ENCODE measurements around the gene TROAP. TPM values are rescaled to one million over a fixed set of nuclear protein-coding genes. Genes with fewer than 3 reads are reported as not detected.
"Not testable (repeated sequence)": the region's sequence is repeated elsewhere in the genome, so short reads cannot be mapped to it uniquely, and the experiment has no call there.

Gene TROAP
- total and polyA plus RNA-seq, 9 of the 15 experiments (the other 6 are each of a cell fraction or from before 2014, with no cell fraction given) = 46.4 to 171 (median 59.8) TPM

GRCh38 chr12:49280545-49280944, 42.5 kb upstream of the TROAP start:
- intact Hi-C loops (cut with micrococcal nuclease); H3K4me3 ChIP-seq; H3K9ac ChIP-seq (ENCODE audit: insufficient read depth in 1 of 2, low read depth in 2 of 2, low read length in 2 of 2); H3K9me3 ChIP-seq (replicated peaks; ENCODE audit: control insufficient read depth, insufficient read depth, low read depth, low read length); ATAC-seq; FAIRE-seq; H3K36me3 ChIP-seq (ENCODE audit: control insufficient read depth, insufficient read depth, low read length); H3K79me2 ChIP-seq (ENCODE audit: control insufficient read depth, insufficient read depth, low read length); DNase-seq (ENCODE audit: extremely low read depth in 1 of 4, low spot score in 3 of 4); H3K27ac ChIP-seq (ENCODE audit: extremely low read depth, low read depth, low read length); H3K27me3 ChIP-seq (ENCODE audit: control insufficient read depth in 2 of 2, insufficient read depth in 2 of 2, low read length in 2 of 2); in situ Hi-C loops (cut with MboI); BruUV-seq (replicated peaks); H3K9me1 ChIP-seq (ENCODE audit: control insufficient read depth, insufficient read depth, low read length); H2AFZ ChIP-seq (ENCODE audit: low read depth, low read length); H3K4me2 ChIP-seq (ENCODE audit: insufficient read depth, low read length); H4K20me1 ChIP-seq (replicated peaks; ENCODE audit: control insufficient read depth, insufficient read depth, low read length): not testable (repeated sequence)
- POLR2A ChIA-PET = interaction anchor here (0.6 to 7.5 kb wide), 5 partner anchors 9 to 1817 kb away, joined by 3 to 141 read pairs (median 6); partner anchors contain the start of gene TUBA1C
- CTCF ChIA-PET (ENCODE audit: low intra/inter-chr PET ratio) = interaction anchor here (0.6 kb wide), 1 partner anchor 8 kb away, joined by 4 read pairs; no protein-coding TSS in a partner anchor
- WGBS (ENCODE audit: insufficient coverage, low coverage, missing lambda C conversion rate) = 73% methylated on average over 5 of the region's 6 CpGs
- peaks cover 13 to 16% of the 10 kb centered on the region in 2 experiments for H3K4me1 ChIP-seq (replicated peaks in 1 of 2; ENCODE audit: control insufficient read depth in 2 of 2, insufficient read depth in 2 of 2, low read length in 2 of 2)

- Histone ChIP-seq H3K27me3 (ENCODE audit: control insufficient read depth in 2 of 2, insufficient read depth in 2 of 2, low read length in 2 of 2) (no peaks in the 10 kb centered on the region), H2AFZ (ENCODE audit: low read depth, low read length) (peak overlapping the region; percentile 63), H3K9me1 (ENCODE audit: control insufficient read depth, insufficient read depth, low read length) (no peaks in the 10 kb centered on the region), H3K4me1 (replicated peaks in 1 of 2; ENCODE audit: control insufficient read depth in 2 of 2, insufficient read depth in 2 of 2, low read length in 2 of 2) (peaks cover 12 to 16% of the 10 kb centered on the region in 2 experiments), H3K4me3 (no peak overlapping the region), H3K36me3 (ENCODE audit: control insufficient read depth, insufficient read depth, low read length) (no peaks in the 10 kb centered on the region), H3K27ac (ENCODE audit: extremely low read depth, low read depth, low read length) (no peak overlapping the region), H3K4me2 (ENCODE audit: insufficient read depth, low read length) (no peak overlapping the region), H3K9me3 (replicated peaks; ENCODE audit: control insufficient read depth, insufficient read depth, low read depth, low read length) (no peaks in the 10 kb centered on the region), H3K79me2 (ENCODE audit: control insufficient read depth, insufficient read depth, low read length) (no peaks in the 10 kb centered on the region; the same call in 2 of the 3 replicates), H3K9ac (ENCODE audit: insufficient read depth in 1 of 2, low read depth in 2 of 2, low read length in 2 of 2) (peak overlapping the region in 1 of 2 experiments; percentile 2; a peak in 1 of 4 replicates), H4K20me1 (replicated peaks; ENCODE audit: control insufficient read depth, insufficient read depth, low read length) (peaks cover 3% of the 10 kb centered on the region; the same call in 1 of the 2 replicates)
- in situ Hi-C loops (cut with MboI) (no loop called here), intact Hi-C loops (cut with micrococcal nuclease) (no loop called here)
- DNase-seq (ENCODE audit: extremely low read depth in 1 of 4, low spot score in 3 of 4) = no peak
- ChIA-PET CTCF (ENCODE audit: low intra/inter-chr PET ratio) (no interaction called here), POLR2A (interaction anchor here (0.6 to 4.7 kb wide), 6 partner anchors 8 to 84 kb away, joined by 3 to 34 read pairs (median 4); partner anchors contain the start of gene TUBA1C)
- FAIRE-seq = no peak
- BruUV-seq (replicated peaks) = no TSS peak
- peak; percentile 10; the same call in 1 of the 3 replicates for ATAC-seq
- WGBS (ENCODE audit: insufficient coverage, low coverage, missing lambda C conversion rate) = 73% methylated on average over 4 of the region's 5 CpGs
- TF ChIP-seq MTA1 (IDR thresholded peaks at IDR 0.05; ENCODE audit: borderline replicate concordance) = 0 out of 2 replicates have a peak, but pooled peaks have one; percentile 20
- TF ChIP-seq MEIS2 (IDR thresholded peaks at IDR 0.05; ENCODE audit: partially characterized antibody) = no peak
- TF ChIP-seq MYNN (IDR thresholded peaks at IDR 0.05) = no peak
- TF ChIP-seq MYNN (CRISPR knock-in tag; IDR thresholded peaks at IDR 0.05) = no peak
- TF ChIP-seq HCFC1 (IDR thresholded peaks at IDR 0.05; ENCODE audit: low read depth, low read length) = no peak
- TF ChIP-seq PPARD (CRISPR knock-in tag; IDR thresholded peaks at IDR 0.05) = no peak
- peak; percentile 64 for TF ChIP-seq ZNF512 (tag; IDR thresholded peaks at IDR 0.05)
- TF ChIP-seq MAZ (CRISPR knock-in tag; conservative IDR thresholded peaks at IDR 0.05 in 1 of 2, IDR thresholded peaks at IDR 0.05 in 1 of 2) = no peak
- 0 out of 2 replicates have a peak, but pooled peaks have one; percentile 35 for TF ChIP-seq ZBTB26 (CRISPR knock-in tag; IDR thresholded peaks at IDR 0.05)
- TF ChIP-seq MEF2A (IDR thresholded peaks at IDR 0.05; ENCODE audit: control insufficient read depth, low read depth, low read length) = no peak
- no peak for TF ChIP-seq ZNF561 (CRISPR knock-in tag; conservative IDR thresholded peaks at IDR 0.05)
- no peak for TF ChIP-seq GATAD2A (IDR thresholded peaks at IDR 0.05)
Measured at GRCh38 chr12:49282302-49282701, 40.8 kb upstream of the TROAP start.

All from K562 (cell line).